Effector memory CD4-positive, alpha-beta T cell (primary cell): ENCODE measurements around the gene LGALS4.
"Not testable (repeated sequence)": the region's sequence is repeated elsewhere in the genome, so short reads cannot be mapped to it uniquely, and the experiment has no call there.

Experiments used
- DNase-seq, 3 donors: peaks; one replicate each; pipeline ENCODE4 v3.0.0-alpha.2; 2020
- H3K27ac ChIP-seq: 2 replicates; pipeline ENCODE4 v1.7.0; 2013; ENCODE audit warnings: mild to moderate bottlenecking, low read length, moderate library complexity; ENCODE audit not compliant: insufficient read depth, poor library complexity, severe bottlenecking
- H3K27me3 ChIP-seq: replicated peaks from 2 replicates; pipeline ENCODE4 v1.7.0; 2013; ENCODE audit warnings: mild to moderate bottlenecking, low read length; ENCODE audit not compliant: insufficient read depth, control insufficient read depth, poor library complexity, severe bottlenecking
- H3K36me3 ChIP-seq: 2 replicates; pipeline ENCODE4 v1.7.0; 2013; ENCODE audit warnings: mild to moderate bottlenecking, low read length, moderate library complexity; ENCODE audit not compliant: control insufficient read depth, insufficient read depth
- H3K4me1 ChIP-seq: 2 replicates; pipeline ENCODE4 v1.7.0; 2013; ENCODE audit warnings: low read length, mild to moderate bottlenecking; ENCODE audit not compliant: control insufficient read depth, insufficient read depth, poor library complexity, severe bottlenecking
- H3K4me3 ChIP-seq: 2 replicates; pipeline ENCODE4 v1.7.0; 2013; ENCODE audit warnings: low read length, low read depth, mild to moderate bottlenecking; ENCODE audit not compliant: insufficient read depth, poor library complexity, severe bottlenecking
- H3K9me3 ChIP-seq: 2 replicates; pipeline ENCODE4 v1.7.0; 2013; ENCODE audit warnings: mild to moderate bottlenecking, low read length, moderate library complexity; ENCODE audit not compliant: control insufficient read depth

LGALS4 gene

DNA sequence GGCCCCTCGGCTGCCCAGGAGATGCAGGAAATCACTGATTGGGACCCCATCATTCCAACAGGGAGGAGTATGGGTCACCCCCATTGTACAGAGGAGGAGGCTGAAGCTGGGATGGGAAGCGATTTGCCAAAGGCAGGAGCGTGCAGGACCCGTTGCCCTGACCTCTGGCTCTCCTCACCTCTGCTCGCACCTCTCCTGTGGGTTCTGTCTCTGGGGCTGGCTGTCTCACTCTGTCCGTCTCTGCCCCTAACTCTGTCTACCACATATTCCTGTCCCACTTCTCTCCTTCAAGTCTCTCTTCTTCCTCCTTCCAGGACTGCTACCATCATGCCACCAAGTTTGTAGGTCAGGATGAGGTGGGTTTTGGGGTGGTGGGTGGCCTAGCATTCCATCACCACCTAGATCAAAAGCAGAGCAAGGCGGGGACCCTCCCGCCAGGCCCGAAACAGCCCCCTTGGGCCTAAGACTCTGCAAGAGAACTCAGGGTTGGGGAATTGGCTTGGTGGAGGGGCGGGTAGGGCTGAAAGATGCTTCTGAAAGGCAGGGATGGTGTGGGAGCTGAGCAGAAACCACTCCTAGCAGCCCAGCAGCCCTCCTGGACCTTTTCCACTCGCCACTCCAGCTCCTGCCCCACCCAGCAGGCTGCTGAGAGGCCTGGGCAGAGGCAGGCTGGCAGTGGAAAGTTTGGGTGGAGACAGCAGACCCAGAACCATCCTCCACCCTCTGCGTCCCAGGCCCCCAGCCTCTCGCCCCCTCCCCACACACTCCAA lies 38.4 kb downstream of the LGALS4 start:
- Histone ChIP-seq H3K4me1 (no peaks in the 10 kb centered on the region), H3K36me3 (no peaks in the 10 kb centered on the region), H3K27me3 (no peaks in the 10 kb centered on the region), H3K9me3 (no peaks in the 10 kb centered on the region), H3K27ac (no peak overlapping the region), H3K4me3 (no peak overlapping the region)
- DNase-seq, result no peak

DNA sequence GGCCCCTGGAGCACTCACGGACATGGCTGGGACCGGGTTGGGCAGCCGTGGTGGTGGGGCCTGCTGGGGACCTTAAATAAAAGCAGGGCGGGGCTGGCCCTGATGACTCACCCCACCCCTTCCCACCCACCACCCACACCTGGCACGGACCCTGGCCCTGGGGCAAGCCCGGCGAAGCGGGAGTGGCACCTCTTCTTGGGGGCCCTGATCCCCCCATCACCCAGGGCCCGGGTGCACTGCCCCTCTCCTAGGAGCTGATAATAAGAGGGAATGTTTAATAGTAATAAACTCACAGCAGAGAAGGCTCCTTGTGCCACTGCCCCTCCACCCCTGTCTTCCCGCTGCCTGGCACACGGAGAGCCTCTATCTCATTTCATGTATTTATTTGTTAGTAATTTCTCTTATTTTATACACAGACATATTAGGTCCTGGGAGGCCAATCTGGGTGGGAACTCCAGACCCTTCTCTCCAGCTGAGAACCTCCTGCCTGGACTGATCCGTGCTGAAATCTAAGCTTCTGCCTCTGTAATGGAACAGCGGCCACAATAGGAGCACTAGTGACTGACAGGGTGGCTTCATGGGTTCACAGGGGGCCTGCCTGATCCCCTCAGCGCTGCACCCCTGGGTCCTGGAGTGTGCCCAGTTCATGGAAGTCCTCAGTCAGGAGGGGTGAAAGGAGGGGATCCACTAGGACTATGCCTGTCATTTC lies 39.1 kb downstream of the LGALS4 start, which contains the start of gene LGALS7:
Gene LGALS7, minus strand, starts transcription at position 49 of the 709 bp plus-strand sequence. Its CDS starts 25 bp downstream, at position 24.
- Histone ChIP-seq H3K27me3 (no peaks in the 10 kb centered on the region), H3K9me3 (no peaks in the 10 kb centered on the region), H3K4me3 (no peak within 1 kb of the TSS), H3K4me1 (no peaks in the 10 kb centered on the region), H3K36me3 (no peaks in the 10 kb centered on the region), H3K27ac (no peak within 1 kb of the TSS)
- DNase-seq, result no peak

DNA sequence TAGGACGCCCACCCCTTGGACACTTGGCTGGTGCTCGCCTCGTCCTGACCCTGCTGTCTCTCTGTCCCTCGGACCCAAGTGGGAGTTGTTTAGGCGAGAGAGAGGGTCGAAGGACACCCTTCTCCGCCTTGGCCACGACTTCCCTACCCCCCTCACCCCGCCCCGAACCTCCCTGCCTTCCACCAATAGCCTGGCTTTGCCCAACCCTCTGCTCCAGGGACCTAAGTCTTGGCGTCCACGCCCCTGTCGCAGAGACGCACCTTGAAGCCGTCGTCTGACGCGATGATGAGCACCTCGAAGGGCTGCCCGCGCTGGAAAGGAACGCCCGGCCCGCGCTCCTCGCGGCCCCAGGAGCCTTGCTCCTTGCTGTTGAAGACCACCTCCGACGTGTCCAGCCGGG lies 41.2 kb downstream of the LGALS4 start:
- not testable (repeated sequence) for H3K4me3 ChIP-seq, H3K4me1 ChIP-seq, H3K27me3 ChIP-seq, DNase-seq, H3K27ac ChIP-seq, H3K9me3 ChIP-seq, H3K36me3 ChIP-seq

DNA sequence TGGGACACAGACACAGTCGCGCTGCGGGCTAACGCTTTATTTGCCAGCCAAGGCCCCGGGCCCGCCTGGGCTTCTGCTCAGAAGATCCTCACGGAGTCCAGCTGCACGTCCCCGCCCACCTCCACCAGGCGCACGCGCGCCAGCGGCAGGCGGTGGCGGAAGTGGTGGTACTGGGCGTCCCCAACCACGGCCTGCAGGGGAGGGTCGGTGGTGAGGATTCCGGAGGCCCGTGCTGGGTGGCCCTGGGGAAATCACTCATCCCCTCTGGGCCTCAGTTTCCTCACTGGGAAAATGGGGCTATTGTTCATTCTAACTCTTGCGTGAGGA lies 41.8 kb downstream of the LGALS4 start:
- not testable (repeated sequence) for H3K9me3 ChIP-seq, H3K27me3 ChIP-seq, H3K4me1 ChIP-seq, DNase-seq, H3K27ac ChIP-seq, H3K4me3 ChIP-seq, H3K36me3 ChIP-seq

DNA sequence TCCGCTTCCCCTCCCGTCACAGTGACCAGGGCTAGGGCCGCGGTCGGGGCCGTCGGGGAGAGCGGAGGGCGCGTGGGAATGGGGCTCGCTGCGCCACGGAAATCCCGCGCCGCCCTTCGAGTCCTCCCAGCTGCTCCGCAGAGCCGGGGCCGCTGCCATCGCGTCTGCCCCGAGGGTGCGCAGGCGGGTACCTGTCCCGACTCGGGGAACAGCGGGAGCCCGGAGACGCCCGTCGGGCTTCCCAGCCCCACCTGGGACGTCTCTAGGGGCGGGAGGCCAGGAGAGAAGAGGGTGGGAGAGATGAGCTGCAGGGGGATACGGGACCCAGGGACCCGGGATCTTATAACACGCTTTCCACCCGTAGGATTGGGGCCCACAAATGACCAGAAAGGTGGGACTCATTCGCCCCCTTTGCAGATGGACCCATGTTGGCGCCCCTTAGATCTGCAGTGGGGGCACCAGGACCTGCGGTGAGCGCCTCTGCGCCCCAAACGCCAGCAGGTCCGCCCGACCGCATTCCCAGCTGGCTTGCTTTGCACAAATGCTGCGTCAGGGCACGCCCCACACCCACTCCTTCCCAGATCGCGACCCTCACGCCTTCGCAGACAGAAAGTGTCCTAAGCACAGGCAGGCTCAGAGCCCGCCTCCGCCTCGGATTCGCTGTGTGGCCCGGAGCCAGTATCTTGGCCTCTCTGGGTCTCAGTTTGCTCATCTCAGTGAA lies 42.4 kb downstream of the LGALS4 start:
- H3K4me3 ChIP-seq, result peak overlapping the region; percentile 32

DNA sequence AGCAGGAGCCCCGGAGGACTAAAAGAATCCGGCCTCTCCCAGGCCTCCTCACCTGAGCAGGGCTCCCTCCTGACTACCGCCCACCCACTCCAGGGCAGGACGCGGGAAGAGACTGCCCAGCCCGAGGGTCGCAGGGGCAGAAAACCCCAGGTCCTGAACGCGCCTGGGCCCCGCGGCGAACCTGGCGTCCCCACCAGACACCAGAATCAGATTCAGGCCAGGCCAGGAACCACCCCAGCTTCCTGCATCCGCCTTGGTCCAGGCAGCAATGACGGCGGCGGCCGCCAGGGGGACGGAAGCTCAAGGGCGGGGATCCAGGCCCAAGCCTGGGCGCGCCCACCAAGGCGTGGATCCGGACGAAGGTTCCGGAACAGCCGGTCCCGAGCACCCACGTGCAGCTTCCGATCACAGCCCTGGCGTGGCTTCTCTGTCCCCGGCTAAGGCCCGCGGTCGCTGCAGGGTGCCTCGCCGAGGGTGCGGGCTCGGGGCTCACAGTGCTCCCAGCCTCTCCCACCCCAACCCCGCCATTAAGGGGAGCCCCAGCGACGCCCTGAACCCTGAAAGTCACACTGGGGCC lies 43.0 kb downstream of the LGALS4 start:
- Histone ChIP-seq H3K36me3 (no peaks in the 10 kb centered on the region), H3K4me3 (peak overlapping the region; percentile 32)
- DNase-seq, result peak; percentile 74 to 88 (median 74)

More for the DNA sequence above, 42.4 kb downstream of the LGALS4 start:
- H3K36me3 ChIP-seq, H3K9me3 ChIP-seq, H3K27me3 ChIP-seq, DNase-seq, H3K4me1 ChIP-seq: not testable (repeated sequence)
- peak overlapping the region; percentile 50 for H3K27ac ChIP-seq

DNA sequence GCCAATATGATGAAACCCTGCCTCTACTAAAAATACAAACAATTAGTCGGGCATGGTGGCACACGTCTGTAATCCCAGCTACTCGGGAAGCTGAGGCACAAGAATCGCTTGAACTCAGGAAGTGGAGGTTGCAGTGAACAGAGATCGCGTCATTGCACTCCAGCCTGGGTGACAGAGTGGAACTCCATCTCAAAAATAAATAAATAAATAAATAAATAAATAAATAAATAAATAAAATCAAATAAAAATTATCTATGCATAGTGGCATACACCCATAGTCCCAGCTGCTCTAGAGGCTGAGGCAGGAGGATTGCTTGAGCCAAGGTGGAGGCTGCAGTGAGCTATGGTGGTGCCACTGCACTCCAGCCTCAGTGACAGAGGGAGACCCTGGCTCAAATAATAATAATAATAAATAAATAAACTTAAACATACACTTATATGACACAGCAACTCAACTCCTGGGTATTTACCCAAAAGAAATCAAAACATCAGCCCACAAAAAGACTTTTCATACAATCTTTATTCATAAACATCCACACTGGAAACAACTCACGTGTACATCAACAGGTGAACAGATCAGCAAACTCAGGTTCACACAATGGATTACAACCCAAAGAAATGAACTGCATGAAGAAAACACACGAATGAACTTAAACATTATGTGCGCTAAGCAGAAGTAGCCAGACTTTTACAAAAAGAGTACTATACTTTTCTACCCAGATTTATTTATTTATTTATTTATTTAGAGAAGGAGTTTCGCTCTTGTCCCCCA lies 46.3 kb downstream of the LGALS4 start:
- no peak for DNase-seq
- H3K4me1 ChIP-seq, result no peaks in the 10 kb centered on the region
- no peak overlapping the region for H3K27ac ChIP-seq
- H3K4me3 ChIP-seq, result no peak overlapping the region
- no peaks in the 10 kb centered on the region for H3K36me3 ChIP-seq
- no peaks in the 10 kb centered on the region for H3K27me3 ChIP-seq
- no peaks in the 10 kb centered on the region for H3K9me3 ChIP-seq

More for the DNA sequence above, 43.0 kb downstream of the LGALS4 start:
- no peaks in the 10 kb centered on the region for H3K27me3 ChIP-seq
- no peaks in the 10 kb centered on the region for H3K4me1 ChIP-seq
- H3K9me3 ChIP-seq, result no peaks in the 10 kb centered on the region
- H3K27ac ChIP-seq, result peak overlapping the region; percentile 50

DNA sequence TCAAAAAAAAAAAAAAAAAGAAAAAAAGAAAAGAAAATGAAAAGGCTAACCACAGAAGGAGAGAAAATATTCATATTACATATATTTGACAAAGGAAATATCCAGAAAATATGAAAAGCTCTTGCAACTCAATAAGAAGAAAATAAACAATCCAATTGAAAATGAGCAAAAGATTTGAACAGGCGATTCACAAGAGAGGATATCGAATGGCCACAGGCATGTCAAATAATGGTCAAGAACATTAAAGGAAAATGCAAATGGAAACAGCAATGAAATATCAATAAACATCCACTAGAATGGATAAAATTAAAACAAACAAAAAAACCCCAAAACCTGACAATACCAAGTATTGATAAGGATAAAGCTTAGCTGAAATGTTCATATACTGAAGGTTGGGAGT lies 47.5 kb downstream of the LGALS4 start:
- H3K27ac ChIP-seq, result no peak overlapping the region
- H3K36me3 ChIP-seq, result no peaks in the 10 kb centered on the region
- no peaks in the 10 kb centered on the region for H3K9me3 ChIP-seq
- no peak overlapping the region for H3K4me3 ChIP-seq
- H3K4me1 ChIP-seq, result no peaks in the 10 kb centered on the region
- no peak for DNase-seq
- no peaks in the 10 kb centered on the region for H3K27me3 ChIP-seq

DNA sequence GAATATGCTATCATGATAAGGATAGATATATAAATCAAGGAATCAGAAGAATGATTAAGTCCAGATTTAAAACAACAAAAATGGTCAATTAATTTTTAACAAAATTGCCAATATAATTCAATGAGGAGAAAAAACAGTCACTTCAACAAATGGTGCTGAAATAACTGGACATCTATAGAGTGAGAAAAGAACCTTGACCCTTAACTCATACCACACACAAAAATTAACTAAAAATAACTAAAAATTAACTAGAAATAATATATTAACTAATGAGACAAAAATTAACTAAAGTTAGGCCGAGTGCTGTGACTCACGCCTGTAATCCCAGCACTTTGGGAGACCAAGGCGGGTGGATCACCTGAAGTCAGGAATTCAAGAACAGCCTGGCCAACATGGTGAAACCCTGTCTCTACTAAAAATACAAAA lies 48.9 kb downstream of the LGALS4 start:
- no peaks in the 10 kb centered on the region for H3K36me3 ChIP-seq
- no peak overlapping the region for H3K4me3 ChIP-seq
- no peak for DNase-seq
- no peak overlapping the region for H3K27ac ChIP-seq
- H3K27me3 ChIP-seq, result no peaks in the 10 kb centered on the region
- no peaks in the 10 kb centered on the region for H3K9me3 ChIP-seq
- H3K4me1 ChIP-seq, result no peaks in the 10 kb centered on the region
